Measurements from ENCODE around the gene FAH.
"Not testable (repeated sequence)": the region's sequence is repeated elsewhere in the genome, so short reads cannot be mapped to it uniquely, and the experiment has no call there.

FAH gene

DNA sequence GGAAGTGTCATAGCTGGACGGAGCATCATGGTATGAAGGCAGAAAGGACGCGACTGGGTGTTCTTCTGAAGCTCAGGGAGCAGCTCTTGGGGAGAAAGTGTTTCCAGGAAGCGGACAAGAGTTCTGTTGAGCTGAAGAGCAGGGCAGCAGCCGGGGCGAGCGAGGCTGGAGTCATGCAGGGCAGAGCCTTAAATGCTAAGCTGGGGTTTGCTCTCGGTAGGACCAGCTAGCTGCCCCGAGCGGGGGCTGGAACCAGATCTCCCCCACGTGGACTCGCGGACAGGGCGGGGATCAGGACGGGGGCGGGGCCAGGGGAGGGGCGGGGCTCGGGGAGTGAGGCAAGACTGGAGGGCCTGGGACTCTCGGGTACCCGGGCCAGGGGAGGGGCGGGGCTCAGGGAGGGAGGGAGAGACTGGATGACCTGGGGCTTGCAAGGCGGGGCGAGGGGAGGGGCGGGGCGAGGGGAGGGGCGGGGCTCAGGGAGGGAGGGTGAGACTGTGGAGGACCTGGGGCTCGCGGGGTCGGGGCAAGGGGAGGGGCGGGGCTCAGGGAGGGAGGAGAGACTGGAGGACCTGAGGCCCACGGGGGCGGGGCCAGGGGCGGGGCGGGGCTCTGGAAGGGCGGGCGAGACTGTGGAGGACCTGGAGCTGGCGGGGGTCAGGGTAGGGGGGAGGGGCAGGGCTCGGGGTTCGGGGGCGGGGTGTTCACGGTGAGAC lies 461 bp upstream of the FAH start:
- DNase-seq: peak; percentile 91

DNA sequence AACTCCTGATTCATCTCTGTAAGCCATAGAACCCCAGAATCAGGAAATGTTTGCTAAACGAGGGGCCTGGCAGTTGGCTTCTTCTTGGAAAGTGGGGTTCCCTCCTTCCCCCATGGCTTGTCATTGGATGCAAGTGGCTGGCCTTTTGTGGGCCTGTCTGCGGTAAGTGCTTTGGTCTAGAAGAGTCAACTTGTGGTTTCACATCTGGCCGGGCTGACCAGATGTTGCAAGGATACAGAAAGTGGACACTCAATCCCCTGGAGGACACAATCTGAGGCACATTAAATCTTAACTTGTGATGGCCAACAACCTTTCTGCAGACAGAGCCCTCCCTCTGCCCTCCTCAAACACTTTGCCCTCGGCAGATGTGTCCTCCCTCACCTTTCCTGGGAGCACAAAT lies 1.1 kb downstream of the FAH start:
- no peak for DNase-seq

DNA sequence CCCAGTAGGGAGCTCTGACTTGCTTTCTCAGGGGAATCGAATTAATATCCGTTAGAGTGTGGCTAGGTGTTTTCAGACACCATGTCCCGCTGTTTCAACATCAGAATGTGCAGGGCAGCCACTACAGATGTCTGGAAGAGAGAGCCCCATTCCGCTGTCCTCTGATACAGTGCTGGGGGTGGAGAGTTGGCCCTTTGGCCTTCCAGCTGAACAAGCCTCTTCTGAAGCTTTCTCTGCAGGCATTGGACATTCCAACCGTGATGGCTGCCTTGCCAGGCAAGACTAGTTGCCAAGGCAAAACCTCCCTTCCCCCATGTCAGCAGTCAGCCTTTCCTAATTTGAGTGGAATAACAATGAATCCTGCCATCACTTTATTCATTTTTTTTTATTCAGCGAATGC lies 1.5 kb downstream of the FAH start:
- DNase-seq: no peak

- DNase-seq: no peak
Observed at GRCh38 chr15:80155001-80155377, 2.2 kb downstream of the FAH start.

- DNase-seq: not testable (repeated sequence)
Observed at GRCh38 chr15:80155378-80156175, 2.8 kb downstream of the FAH start.

DNA sequence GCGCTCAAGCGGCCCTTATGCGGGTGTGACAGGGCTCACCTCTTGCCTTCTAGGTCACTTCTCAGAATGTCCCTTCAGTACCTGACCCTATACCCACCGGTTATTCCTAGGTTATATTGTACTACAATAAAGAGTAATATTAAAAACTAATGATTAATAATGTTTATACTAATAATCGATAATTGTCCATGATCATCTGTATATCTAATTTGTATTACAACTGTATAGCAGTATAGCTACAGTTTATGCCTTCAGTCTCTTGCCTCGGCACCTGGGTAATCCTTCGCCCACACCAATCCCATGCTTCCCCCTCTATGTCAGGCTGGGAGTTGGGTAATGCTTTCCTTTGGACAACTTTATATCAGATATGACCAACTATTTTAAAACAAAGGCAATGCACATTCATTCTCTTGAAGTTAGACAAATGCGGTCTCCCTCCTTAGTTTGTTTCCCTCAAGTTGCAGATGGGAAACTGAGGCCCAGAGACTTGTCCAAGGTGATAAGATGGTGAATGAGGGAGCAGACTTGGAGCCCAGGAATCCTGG lies 3.4 kb downstream of the FAH start:
- no peak for DNase-seq

DNA sequence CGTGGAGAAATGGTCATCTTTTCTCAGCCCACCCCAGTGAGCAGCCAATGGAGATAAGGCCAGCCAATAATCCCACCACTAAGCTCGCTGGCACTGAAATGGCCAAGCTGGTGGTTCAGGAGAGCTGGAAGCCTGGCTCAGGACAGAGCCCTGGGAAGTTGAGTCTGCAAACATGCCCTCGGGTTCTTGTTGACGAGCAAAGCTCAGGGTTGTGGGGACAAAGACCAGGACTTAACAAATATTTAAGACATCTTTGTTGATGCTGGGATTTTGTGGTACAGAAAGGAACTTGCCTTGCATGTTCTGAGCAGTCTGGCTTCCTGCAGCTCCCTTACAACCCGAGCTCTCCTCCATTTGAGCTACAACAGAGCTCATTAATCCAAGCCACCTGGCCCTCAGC lies 4.4 kb downstream of the FAH start:
- DNase-seq: no peak

- no peak for DNase-seq
Observed at GRCh38 chr15:80159301-80159700, 6.5 kb downstream of the FAH start.

- no peak for DNase-seq
Observed at GRCh38 chr15:80159811-80160569, 7.2 kb downstream of the FAH start.

- peak in 1 of 2 experiments; percentile 7 for DNase-seq
Observed at GRCh38 chr15:80160570-80161156, 7.9 kb downstream of the FAH start.

- DNase-seq: no peak
Observed at GRCh38 chr15:80161468-80162016, 8.7 kb downstream of the FAH start.

- DNase-seq: no peak
Observed at GRCh38 chr15:80162059-80162554, 9.3 kb downstream of the FAH start.

- no peak for DNase-seq
Observed at GRCh38 chr15:80163217-80163616, 10.4 kb downstream of the FAH start.

GRCh38 chr15:80163897-80164296 lies 11.1 kb downstream of the FAH start:
- no peak for DNase-seq

DNA sequence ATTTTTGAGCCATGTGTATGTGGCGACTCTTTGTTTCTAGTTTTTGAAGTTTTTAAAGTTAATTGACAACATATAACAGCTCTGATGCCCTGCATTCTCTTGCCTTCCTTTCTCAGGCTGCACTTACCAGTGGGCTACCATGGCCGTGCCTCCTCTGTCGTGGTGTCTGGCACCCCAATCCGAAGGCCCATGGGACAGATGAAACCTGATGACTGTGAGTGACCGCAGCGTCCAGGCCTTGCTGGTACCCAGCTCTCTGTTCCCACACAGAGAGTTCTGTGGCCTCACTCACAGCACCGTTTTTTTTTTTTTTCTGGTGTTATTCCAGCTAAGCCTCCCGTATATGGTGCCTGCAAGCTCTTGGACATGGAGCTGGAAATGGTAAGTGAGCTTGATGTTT lies 15.1 kb downstream of the FAH start:
- no peak for DNase-seq

GRCh38 chr15:80168421-80168820 lies 15.6 kb downstream of the FAH start:
- DNase-seq: no peak

- no peak for DNase-seq
Observed at GRCh38 chr15:80169768-80170357, 17.1 kb downstream of the FAH start.

DNA sequence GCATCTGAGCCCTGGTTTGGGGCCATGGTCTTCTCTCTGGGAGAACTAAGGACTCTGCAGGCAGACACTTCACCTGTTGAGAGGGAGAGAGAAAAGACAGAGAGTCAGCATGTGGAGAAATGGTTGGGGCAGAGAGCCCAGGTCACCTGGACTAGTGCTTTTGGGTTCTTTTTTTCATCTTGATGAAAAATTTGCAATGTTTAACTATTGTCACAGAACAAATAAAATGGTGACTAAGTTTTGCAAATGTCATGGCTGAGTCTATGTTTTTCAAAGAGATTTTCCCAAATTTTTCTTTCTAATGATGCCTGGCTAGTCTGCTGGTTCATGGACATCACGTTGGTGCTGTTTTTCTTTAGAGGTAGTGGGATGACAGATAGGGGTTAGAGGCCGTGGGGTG lies 17.8 kb downstream of the FAH start:
- DNase-seq: no peak

- no peak for DNase-seq
Observed at GRCh38 chr15:80171787-80172186, 19.0 kb downstream of the FAH start.

- DNase-seq: no peak
Observed at GRCh38 chr15:80172401-80172800, 19.6 kb downstream of the FAH start.

DNA sequence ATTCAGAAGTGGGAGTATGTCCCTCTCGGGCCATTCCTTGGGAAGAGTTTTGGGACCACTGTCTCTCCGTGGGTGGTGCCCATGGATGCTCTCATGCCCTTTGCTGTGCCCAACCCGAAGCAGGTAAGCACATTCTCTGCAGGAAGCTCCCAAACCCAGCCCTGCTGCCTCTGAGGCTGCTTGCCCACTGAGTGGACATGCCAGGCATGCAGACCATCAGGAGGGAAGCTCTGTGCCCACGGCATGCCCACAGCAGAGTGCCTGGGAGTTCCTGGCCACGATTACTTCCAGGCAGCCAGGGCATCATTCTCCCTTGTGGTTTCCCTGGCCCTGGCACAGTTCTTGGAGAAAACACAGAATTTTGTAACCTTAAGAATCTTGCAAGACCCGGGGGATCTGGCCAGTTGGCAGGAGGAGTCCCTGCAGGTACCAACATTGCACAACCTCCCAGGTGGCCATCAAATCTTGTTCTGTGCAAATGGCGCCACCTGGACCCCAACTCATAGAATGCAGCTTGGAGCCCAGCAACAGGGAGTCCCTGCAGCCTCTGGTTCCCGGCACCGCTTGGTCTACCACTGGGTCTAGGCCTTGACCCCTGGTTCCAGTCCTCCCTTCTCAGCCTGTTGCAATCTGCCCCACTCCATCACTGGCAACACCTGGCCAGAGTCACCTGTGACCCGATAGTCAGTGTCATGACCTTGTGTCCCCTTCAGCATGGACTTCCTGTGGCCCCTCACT lies 20.4 kb downstream of the FAH start:
- DNase-seq: peak; percentile 62 to 69
